Uterus (tissue), 2 donors: Measurements from ENCODE around the gene GCDH.

Experiments used
- CTCF ChIP-seq, 4 experiments: fragments of 200-600 bp in 2 of 4; fragments of 450-650 bp in 2 of 4; sonication (generic) in 2 of 4; IDR thresholded peaks; one replicate each; pipeline ENCODE4 v1.5.1; 2016 to 2019; ENCODE audit warnings: antibody characterized with exemption in 4 of 4, mild to moderate bottlenecking in 2 of 4, moderate library complexity in 1 of 4
- POLR2A ChIP-seq, 2 donors: fragments of 450-650 bp; IDR thresholded peaks; one replicate each; pipeline ENCODE4 v1.6.1; 2016; ENCODE audit warnings: antibody characterized with exemption in 2 of 2, mild to moderate bottlenecking in 1 of 2, moderate library complexity in 1 of 2

- TF ChIP-seq CTCF (IDR thresholded peaks at IDR 0.05) (peak in 1 of 4 experiments; percentile 34), POLR2A (IDR thresholded peaks at IDR 0.05) (peak; percentile 17 to 64)
Measured at GRCh38 chr19:12890787-12891552, at the start of gene GCDH.
